HG03064 (cell line): ENCODE data around the gene P2RY14.
A peak's percentile ranks its signal among the peaks of the same experiment; 100 is the strongest.
"Not testable (repeated sequence)": the region's sequence is repeated elsewhere in the genome, so short reads cannot be mapped to it uniquely, and the experiment has no call there.

Experiments
- ATAC-seq: cut with Tn5 transposase; IDR thresholded peaks from one replicate; pipeline ENCODE4 v1.9.1; 2021; ENCODE audit warnings: low read depth; ENCODE audit not compliant: unreplicated experiment

Gene P2RY14

GRCh38 chr3:151196434-151196833, 81.9 kb downstream of the P2RY14 start:
- ATAC-seq: no peak

GRCh38 chr3:151195826-151196225, 82.5 kb downstream of the P2RY14 start:
- ATAC-seq: no peak

- ATAC-seq: no peak
Measured at GRCh38 chr3:151192545-151192944, 85.8 kb downstream of the P2RY14 start.

GRCh38 chr3:151191095-151191494, 87.2 kb downstream of the P2RY14 start:
- no peak for ATAC-seq

GRCh38 chr3:151183265-151183671, 95.1 kb downstream of the P2RY14 start:
- ATAC-seq: no peak

- no peak for ATAC-seq
Measured at GRCh38 chr3:151182349-151183079, 95.8 kb downstream of the P2RY14 start.

- no peak for ATAC-seq
Measured at GRCh38 chr3:151178208-151178845, 100.0 kb downstream of the P2RY14 start.

GRCh38 chr3:151175952-151176351, 102.4 kb downstream of the P2RY14 start:
- ATAC-seq: no peak

GRCh38 chr3:151174351-151174750, 104.0 kb downstream of the P2RY14 start:
- ATAC-seq: no peak

GRCh38 chr3:151171145-151171757, 107.1 kb downstream of the P2RY14 start:
- ATAC-seq: peak; percentile 74

GRCh38 chr3:151169948-151170679, 108.2 kb downstream of the P2RY14 start:
- not testable (repeated sequence) for ATAC-seq

- ATAC-seq: no peak
Measured at GRCh38 chr3:151169262-151169947, 108.9 kb downstream of the P2RY14 start.

GRCh38 chr3:151168269-151169094, 109.9 kb downstream of the P2RY14 start:
- ATAC-seq: no peak

- ATAC-seq: no peak
Measured at GRCh38 chr3:151166161-151166560, 112.2 kb downstream of the P2RY14 start.

- ATAC-seq: no peak
Measured at GRCh38 chr3:151165226-151165625, 113.1 kb downstream of the P2RY14 start.
